Panc1 (cell line): Measurements from ENCODE around the gene ATG2B. TPM values are rescaled to one million over a fixed set of nuclear protein-coding genes. Genes with fewer than 3 reads are reported as not detected.

Experiments used
- ATAC-seq: fragments of 200-7000 bp; cut with Tn5 transposase; 2 replicates; pipeline ENCODE4 v1.9.1; 2020; ENCODE audit warnings: mild to moderate bottlenecking, moderate library complexity
- BruUV-seq: library from RNA; stranded (reverse); fragments of 400-500 nt; replicated peaks from 2 replicates; lab custom pipeline; 2021; lab: Mats Ljungman, UMichigan
- CTCF ChIA-PET: fragments of 300-600 bp; sonication (Branson Sonifier 250); formaldehyde crosslinking; loops from one replicate; lab custom pipeline; 2022; ENCODE audit warnings: antibody characterized with exemption; lab: Charles Lee
- POLR2A ChIA-PET: fragments of 300-600 bp; sonication (Branson Sonifier 250); formaldehyde crosslinking; loops from one replicate; lab custom pipeline; 2022; ENCODE audit warnings: antibody characterized with exemption; lab: Charles Lee
- DNase-seq: peaks from one replicate; pipeline ENCODE4 v3.0.0-alpha.2; 2010; ENCODE audit warnings: low read depth, low spot score
- H3K27ac ChIP-seq: 2 replicates; pipeline ENCODE4 v1.5.1; 2011; ENCODE audit warnings: mild to moderate bottlenecking, low read length, inconsistent platforms
- H3K27me3 ChIP-seq: fragments of 200-500 bp; sonication (Bioruptor generic); 2 replicates; pipeline ENCODE4 v1.6.0; 2014; ENCODE audit warnings: low read length, inconsistent platforms; ENCODE audit not compliant: control insufficient read depth, insufficient read depth
- H3K36me3 ChIP-seq: fragments of 200-500 bp; sonication (Bioruptor generic); 2 replicates; pipeline ENCODE4 v1.5.1; 2014; ENCODE audit warnings: inconsistent platforms, mild to moderate bottlenecking, low read length, moderate library complexity; ENCODE audit not compliant: control insufficient read depth, insufficient read depth
- H3K4me1 ChIP-seq: 2 replicates; pipeline ENCODE4 v1.5.1; 2011; ENCODE audit warnings: inconsistent platforms, mild to moderate bottlenecking, low read length, moderate library complexity; ENCODE audit not compliant: control insufficient read depth, insufficient read depth
- H3K4me3 ChIP-seq, 2 experiments: 2 replicates each; pipeline ENCODE4 v1.5.1; 2011 to 2012; ENCODE audit warnings: low read depth in 2 of 2, low read length in 2 of 2, mild to moderate bottlenecking in 2 of 2, inconsistent platforms in 1 of 2, moderate library complexity in 1 of 2
- H3K9me3 ChIP-seq: fragments of 200-500 bp; sonication (Bioruptor generic); 2 replicates; pipeline ENCODE4 v1.5.1; 2014; ENCODE audit warnings: low read depth, mild to moderate bottlenecking, inconsistent platforms, low read length, moderate library complexity; ENCODE audit not compliant: control insufficient read depth, insufficient read depth
- POLR2AphosphoS5 ChIP-seq: IDR thresholded peaks from 2 replicates; pipeline ENCODE4 v1.6.1; 2012; ENCODE audit warnings: mild to moderate bottlenecking, low read depth, low read length, moderate library complexity
- SIN3A ChIP-seq: IDR thresholded peaks from 2 replicates; pipeline ENCODE4 v1.6.1; 2012; ENCODE audit warnings: low read depth, mild to moderate bottlenecking, low read length, moderate library complexity, borderline replicate concordance; ENCODE audit not compliant: insufficient read depth
- TCF7L2 ChIP-seq: IDR thresholded peaks from 2 replicates; pipeline ENCODE4 v1.6.1; 2011; ENCODE audit warnings: mild to moderate bottlenecking, low read depth, low read length, inconsistent platforms
- in situ Hi-C: cut with HindIII; loops from 2 replicates; pipeline ENCODE4 v1.10.0; 2016; ENCODE audit warnings: low sequenced_read_pairs, low pct_unique_long_range_greater_than_20kb
- intact Hi-C: fragments of 100-400 bp; cut with micrococcal nuclease; formaldehyde crosslinking; loops from one replicate; pipeline ENCODE4 v1.10.0; 2022; ENCODE audit not compliant: unreplicated experiment
- total RNA-seq: library from RNA; stranded (reverse); gene quantifications from one replicate; pipeline ENCODE4 v1.2.1, GENCODE V29; 2021; ENCODE audit not compliant: unreplicated experiment
- TF ChIP-seq, protein P1 (sequence below), 2 experiments: IDR thresholded peaks; 2 replicates each; pipeline ENCODE4 v1.6.1; 2011 to 2012; ENCODE audit warnings: low read depth in 2 of 2, control low read depth in 1 of 2, low read length in 1 of 2, mild to moderate bottlenecking in 1 of 2, moderate library complexity in 1 of 2; ENCODE audit not compliant: insufficient read depth in 1 of 2
- TF ChIP-seq, protein P2 (sequence below): fragments of 450-650 bp; IDR thresholded peaks from 2 replicates; pipeline ENCODE4 v1.5.1; 2017; ENCODE audit warnings: mild to moderate bottlenecking

Gene ATG2B
- total RNA-seq, 1 experiment from 2014 or later: 2.6 TPM

DNA sequence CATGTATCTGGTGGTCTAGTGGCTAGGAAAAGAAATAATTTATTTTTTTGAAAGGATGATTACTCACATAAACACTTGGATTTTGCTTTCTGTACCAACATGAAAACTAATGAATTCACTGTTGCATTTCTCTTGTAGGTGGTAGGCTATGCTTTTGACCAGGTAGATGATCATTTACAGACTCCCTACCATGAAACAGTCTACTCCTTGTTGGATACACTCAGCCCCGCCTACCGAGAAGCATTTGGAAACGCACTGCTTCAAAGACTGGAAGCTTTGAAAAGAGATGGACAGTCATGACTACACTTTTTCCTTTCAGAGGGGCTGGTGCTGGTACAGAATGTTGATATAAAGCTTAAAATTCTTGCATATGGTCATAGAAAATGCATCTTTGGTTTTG lies 22.2 kb upstream of the ATG2B start:
- DNase-seq (no peak), ATAC-seq (no peak)
- H3K4me3 ChIP-seq: no peak overlapping the region
- TF ChIP-seq SIN3A (no peak), POLR2AphosphoS5 (no peak), TCF7L2 (no peak)
- TF ChIP-seq, protein P1, sequence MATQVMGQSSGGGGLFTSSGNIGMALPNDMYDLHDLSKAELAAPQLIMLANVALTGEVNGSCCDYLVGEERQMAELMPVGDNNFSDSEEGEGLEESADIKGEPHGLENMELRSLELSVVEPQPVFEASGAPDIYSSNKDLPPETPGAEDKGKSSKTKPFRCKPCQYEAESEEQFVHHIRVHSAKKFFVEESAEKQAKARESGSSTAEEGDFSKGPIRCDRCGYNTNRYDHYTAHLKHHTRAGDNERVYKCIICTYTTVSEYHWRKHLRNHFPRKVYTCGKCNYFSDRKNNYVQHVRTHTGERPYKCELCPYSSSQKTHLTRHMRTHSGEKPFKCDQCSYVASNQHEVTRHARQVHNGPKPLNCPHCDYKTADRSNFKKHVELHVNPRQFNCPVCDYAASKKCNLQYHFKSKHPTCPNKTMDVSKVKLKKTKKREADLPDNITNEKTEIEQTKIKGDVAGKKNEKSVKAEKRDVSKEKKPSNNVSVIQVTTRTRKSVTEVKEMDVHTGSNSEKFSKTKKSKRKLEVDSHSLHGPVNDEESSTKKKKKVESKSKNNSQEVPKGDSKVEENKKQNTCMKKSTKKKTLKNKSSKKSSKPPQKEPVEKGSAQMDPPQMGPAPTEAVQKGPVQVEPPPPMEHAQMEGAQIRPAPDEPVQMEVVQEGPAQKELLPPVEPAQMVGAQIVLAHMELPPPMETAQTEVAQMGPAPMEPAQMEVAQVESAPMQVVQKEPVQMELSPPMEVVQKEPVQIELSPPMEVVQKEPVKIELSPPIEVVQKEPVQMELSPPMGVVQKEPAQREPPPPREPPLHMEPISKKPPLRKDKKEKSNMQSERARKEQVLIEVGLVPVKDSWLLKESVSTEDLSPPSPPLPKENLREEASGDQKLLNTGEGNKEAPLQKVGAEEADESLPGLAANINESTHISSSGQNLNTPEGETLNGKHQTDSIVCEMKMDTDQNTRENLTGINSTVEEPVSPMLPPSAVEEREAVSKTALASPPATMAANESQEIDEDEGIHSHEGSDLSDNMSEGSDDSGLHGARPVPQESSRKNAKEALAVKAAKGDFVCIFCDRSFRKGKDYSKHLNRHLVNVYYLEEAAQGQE (IDR thresholded peaks at IDR 0.05; ENCODE audit: insufficient read depth in 1 of 2, low read depth in 2 of 2, low read length in 1 of 2): no peak
- TF ChIP-seq, protein P2, sequence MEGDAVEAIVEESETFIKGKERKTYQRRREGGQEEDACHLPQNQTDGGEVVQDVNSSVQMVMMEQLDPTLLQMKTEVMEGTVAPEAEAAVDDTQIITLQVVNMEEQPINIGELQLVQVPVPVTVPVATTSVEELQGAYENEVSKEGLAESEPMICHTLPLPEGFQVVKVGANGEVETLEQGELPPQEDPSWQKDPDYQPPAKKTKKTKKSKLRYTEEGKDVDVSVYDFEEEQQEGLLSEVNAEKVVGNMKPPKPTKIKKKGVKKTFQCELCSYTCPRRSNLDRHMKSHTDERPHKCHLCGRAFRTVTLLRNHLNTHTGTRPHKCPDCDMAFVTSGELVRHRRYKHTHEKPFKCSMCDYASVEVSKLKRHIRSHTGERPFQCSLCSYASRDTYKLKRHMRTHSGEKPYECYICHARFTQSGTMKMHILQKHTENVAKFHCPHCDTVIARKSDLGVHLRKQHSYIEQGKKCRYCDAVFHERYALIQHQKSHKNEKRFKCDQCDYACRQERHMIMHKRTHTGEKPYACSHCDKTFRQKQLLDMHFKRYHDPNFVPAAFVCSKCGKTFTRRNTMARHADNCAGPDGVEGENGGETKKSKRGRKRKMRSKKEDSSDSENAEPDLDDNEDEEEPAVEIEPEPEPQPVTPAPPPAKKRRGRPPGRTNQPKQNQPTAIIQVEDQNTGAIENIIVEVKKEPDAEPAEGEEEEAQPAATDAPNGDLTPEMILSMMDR: no peak
- no TSS peak for BruUV-seq
- intact Hi-C loops (no loop called here), in situ Hi-C loops (no loop called here)
- no peaks in the 10 kb centered on the region for H3K27me3 ChIP-seq
- no peaks in the 10 kb centered on the region for H3K9me3 ChIP-seq
- ChIA-PET CTCF (no interaction called here), POLR2A (no interaction called here)
- H3K4me1 ChIP-seq: no peaks in the 10 kb centered on the region
- H3K36me3 ChIP-seq: no peaks in the 10 kb centered on the region; the same call in 1 of the 2 replicates
- no peak overlapping the region for H3K27ac ChIP-seq

DNA sequence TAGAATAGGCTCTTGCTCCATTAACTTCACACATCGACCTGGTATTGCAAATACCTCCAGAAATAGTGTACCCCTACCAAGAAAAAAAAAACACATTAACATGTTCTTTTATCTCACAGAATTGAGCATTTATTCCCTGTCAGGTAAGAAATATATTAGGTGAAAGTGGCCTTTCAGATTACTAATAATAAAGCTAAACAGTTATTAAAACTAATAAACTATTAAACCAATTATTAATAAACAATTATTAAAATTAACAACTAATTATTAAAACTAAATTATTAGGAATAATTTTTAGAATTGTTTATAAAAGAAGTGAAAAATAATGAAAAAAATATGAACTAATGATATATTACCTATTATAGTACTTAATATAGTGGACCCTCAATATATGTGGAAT lies 21.6 kb upstream of the ATG2B start:
- Histone ChIP-seq H3K4me3 (no peak overlapping the region), H3K27me3 (no peaks in the 10 kb centered on the region), H3K27ac (no peak overlapping the region), H3K36me3 (no peaks in the 10 kb centered on the region; the same call in 1 of the 2 replicates), H3K4me1 (no peaks in the 10 kb centered on the region), H3K9me3 (no peaks in the 10 kb centered on the region)
- POLR2A ChIA-PET: no interaction called here
- BruUV-seq: no TSS peak
- in situ Hi-C loops (no loop called here), intact Hi-C loops (no loop called here)
- no peak for ATAC-seq
- TF ChIP-seq, protein P1 (IDR thresholded peaks at IDR 0.05; ENCODE audit: insufficient read depth in 1 of 2, low read depth in 2 of 2, low read length in 1 of 2): no peak
- TF ChIP-seq TCF7L2: no peak
- TF ChIP-seq POLR2AphosphoS5: no peak
- TF ChIP-seq, protein P2: no peak
- no peak for TF ChIP-seq SIN3A
- CTCF ChIA-PET: no interaction called here
- no peak for DNase-seq
